Measurements from ENCODE around the gene CRTAC1. TPM values are rescaled to one million over a fixed set of nuclear protein-coding genes. Genes with fewer than 3 reads are reported as not detected.

The CRTAC1 gene
- polyA plus RNA-seq, 3 donors = not detected

GRCh38 chr10:97914837-97915211 is 115.6 kb downstream of the CRTAC1 start:
- H3K4me3 Mint-ChIP-seq = no peak overlapping the region
- Histone ChIP-seq H3K79me2 (ENCODE audit: insufficient read depth, low read length) (no peaks in the 10 kb centered on the region), H3K36me3 (replicated peaks in 1 of 2; ENCODE audit: control insufficient read depth in 1 of 2, insufficient read depth in 2 of 2, low read length in 2 of 2) (no peaks in the 10 kb centered on the region), H3K4me2 (replicated peaks; ENCODE audit: extremely low read depth, low read length, poor library complexity, severe bottlenecking) (no peak overlapping the region), H3K9ac (ENCODE audit: insufficient read depth, low read length, poor library complexity, severe bottlenecking) (no peak overlapping the region), H3K9me3 (replicated peaks in 1 of 2; ENCODE audit: control insufficient read depth in 1 of 2, insufficient read depth in 1 of 2, low read length in 2 of 2) (no peaks in the 10 kb centered on the region), H3K4me3 (replicated peaks in 1 of 3; ENCODE audit: low read depth in 2 of 3, low read length in 3 of 3) (no peak overlapping the region), H3K27ac (ENCODE audit: low read depth in 1 of 2, low read length in 2 of 2) (no peak overlapping the region), H3K4me1 (ENCODE audit: control insufficient read depth in 1 of 2, insufficient read depth in 2 of 2, low read length in 2 of 2) (no peaks in the 10 kb centered on the region), H3K27me3 (ENCODE audit: control insufficient read depth in 2 of 2, insufficient read depth in 2 of 2, low read length in 2 of 2) (peaks cover 0 to 2% of the 10 kb centered on the region in 2 donors), H2AFZ (ENCODE audit: insufficient read depth, low read depth, low read length, poor library complexity, severe bottlenecking) (no peak overlapping the region), H4K20me1 (ENCODE audit: insufficient read depth, low read length) (no peaks in the 10 kb centered on the region)
- peaks cover 11 to 27% (median 18%) of the 10 kb centered on the region in 3 donors for H3K27me3 Mint-ChIP-seq (ENCODE audit: low read depth in 3 of 3)
- peak; percentile 92 for TF ChIP-seq CTCF (IDR thresholded peaks at IDR 0.05)
- H3K36me3 Mint-ChIP-seq = no peaks in the 10 kb centered on the region
- peak; percentile 1 to 34 (median 11) for DNase-seq
- no peak overlapping the region for H3K27ac Mint-ChIP-seq
- intact Hi-C loops (cut with micrococcal nuclease) = loop anchor here (2.0 to 5.0 kb wide), 2 partner anchors 126 to 127 kb away; no protein-coding TSS in a partner anchor
- H3K9me3 Mint-ChIP-seq = peaks cover 0 to 2% (median 0%) of the 10 kb centered on the region in 7 donors
- H3K4me1 Mint-ChIP-seq = peaks cover 6% of the 10 kb centered on the region
- WGBS (ENCODE audit: insufficient coverage) = 0% methylated on average over 1 of the region's 11 CpGs

GRCh38 chr10:97914171-97914836 is 116.1 kb downstream of the CRTAC1 start:
- H4K20me1 ChIP-seq (ENCODE audit: insufficient read depth, low read length) = no peaks in the 10 kb centered on the region
- H3K27me3 ChIP-seq (ENCODE audit: control insufficient read depth in 2 of 2, insufficient read depth in 2 of 2, low read length in 2 of 2) = peaks cover 0 to 2% of the 10 kb centered on the region in 2 donors
- H3K79me2 ChIP-seq (ENCODE audit: insufficient read depth, low read length) = no peaks in the 10 kb centered on the region
- H3K4me3 ChIP-seq (replicated peaks in 1 of 3; ENCODE audit: low read depth in 2 of 3, low read length in 3 of 3) = no peak overlapping the region
- no peaks in the 10 kb centered on the region for H3K36me3 ChIP-seq (replicated peaks in 1 of 2; ENCODE audit: control insufficient read depth in 1 of 2, insufficient read depth in 2 of 2, low read length in 2 of 2)
- no peak for DNase-seq
- no peak overlapping the region for H3K9ac ChIP-seq (ENCODE audit: insufficient read depth, low read length, poor library complexity, severe bottlenecking)
- H3K27ac ChIP-seq (ENCODE audit: low read depth in 1 of 2, low read length in 2 of 2) = no peak overlapping the region
- no peak overlapping the region for H3K4me3 Mint-ChIP-seq
- no peak for TF ChIP-seq CTCF (IDR thresholded peaks at IDR 0.05)
- H3K27me3 Mint-ChIP-seq (ENCODE audit: low read depth in 3 of 3) = peaks cover 11 to 27% (median 19%) of the 10 kb centered on the region in 3 donors
- H3K36me3 Mint-ChIP-seq = no peaks in the 10 kb centered on the region
- no peaks in the 10 kb centered on the region for H3K9me3 ChIP-seq (replicated peaks in 1 of 2; ENCODE audit: control insufficient read depth in 1 of 2, insufficient read depth in 1 of 2, low read length in 2 of 2)
- 69% methylated on average over 7 of the region's 10 CpGs for WGBS (ENCODE audit: insufficient coverage)
- intact Hi-C loops (cut with micrococcal nuclease) = loop anchor here in 1 of 2 donors (2.0 kb wide), 1 partner anchor 126 kb away; no protein-coding TSS in a partner anchor
- no peak overlapping the region for H3K27ac Mint-ChIP-seq
- no peak overlapping the region for H3K4me2 ChIP-seq (replicated peaks; ENCODE audit: extremely low read depth, low read length, poor library complexity, severe bottlenecking)
- H2AFZ ChIP-seq (ENCODE audit: insufficient read depth, low read depth, low read length, poor library complexity, severe bottlenecking) = no peak overlapping the region
- peaks cover 0 to 2% (median 0%) of the 10 kb centered on the region in 7 donors for H3K9me3 Mint-ChIP-seq
- peaks cover 6% of the 10 kb centered on the region for H3K4me1 Mint-ChIP-seq
- no peaks in the 10 kb centered on the region for H3K4me1 ChIP-seq (ENCODE audit: control insufficient read depth in 1 of 2, insufficient read depth in 2 of 2, low read length in 2 of 2)
